HG02678 (cell line): ENCODE data around the gene DSG4.

Experiments used
- ATAC-seq: cut with Tn5 transposase; IDR thresholded peaks from one replicate; pipeline ENCODE4 v1.9.1; 2021; ENCODE audit warnings: mild to moderate bottlenecking, moderate library complexity; ENCODE audit not compliant: unreplicated experiment

Gene DSG4

GRCh38 chr18:31403409-31403808 lies 26.8 kb downstream of the DSG4 start:
- ATAC-seq = no peak

- no peak for ATAC-seq
Observed at GRCh38 chr18:31407649-31408048, 31.1 kb downstream of the DSG4 start.

- ATAC-seq = no peak
Observed at GRCh38 chr18:31409276-31409675, 32.7 kb downstream of the DSG4 start.

- ATAC-seq = no peak
Observed at GRCh38 chr18:31410716-31411483, 34.3 kb downstream of the DSG4 start.

- ATAC-seq = no peak
Observed at GRCh38 chr18:31413137-31413536, 36.6 kb downstream of the DSG4 start.

- ATAC-seq = no peak
Observed at GRCh38 chr18:31417850-31418249, 41.3 kb downstream of the DSG4 start.

GRCh38 chr18:31419457-31419932 lies 42.9 kb downstream of the DSG4 start:
- ATAC-seq = no peak

GRCh38 chr18:31420032-31420431 lies 43.5 kb downstream of the DSG4 start:
- ATAC-seq = no peak

GRCh38 chr18:31420524-31420923 lies 43.9 kb downstream of the DSG4 start:
- no peak for ATAC-seq

GRCh38 chr18:31424383-31424988 lies 47.9 kb downstream of the DSG4 start:
- ATAC-seq = no peak

GRCh38 chr18:31426021-31426420 lies 49.4 kb downstream of the DSG4 start:
- ATAC-seq = no peak

- no peak for ATAC-seq
Observed at GRCh38 chr18:31426871-31427406, 50.4 kb downstream of the DSG4 start.

GRCh38 chr18:31428211-31428610 lies 51.6 kb downstream of the DSG4 start:
- ATAC-seq = no peak

GRCh38 chr18:31429623-31430022 lies 53.0 kb downstream of the DSG4 start:
- ATAC-seq = no peak

GRCh38 chr18:31430072-31430471 lies 53.5 kb downstream of the DSG4 start:
- no peak for ATAC-seq

GRCh38 chr18:31430554-31430953 lies 54.0 kb downstream of the DSG4 start:
- no peak for ATAC-seq

GRCh38 chr18:31432316-31432715 lies 55.7 kb downstream of the DSG4 start:
- no peak for ATAC-seq

GRCh38 chr18:31436825-31437224 lies 60.2 kb downstream of the DSG4 start:
- ATAC-seq = no peak

GRCh38 chr18:31438402-31438801 lies 61.8 kb downstream of the DSG4 start:
- no peak for ATAC-seq

GRCh38 chr18:31439807-31440325 lies 63.3 kb downstream of the DSG4 start:
- no peak for ATAC-seq

GRCh38 chr18:31440787-31441186 lies 64.2 kb downstream of the DSG4 start:
- ATAC-seq = no peak

- no peak for ATAC-seq
Observed at GRCh38 chr18:31441493-31441892, 64.9 kb downstream of the DSG4 start.
